HG03108 (cell line): Measurements from ENCODE around the gene ARF1.

Experiments used
- ATAC-seq: cut with Tn5 transposase; IDR thresholded peaks from one replicate; pipeline ENCODE4 v1.9.1; 2021; ENCODE audit warnings: moderate library complexity; ENCODE audit not compliant: unreplicated experiment

The ARF1 gene

DNA sequence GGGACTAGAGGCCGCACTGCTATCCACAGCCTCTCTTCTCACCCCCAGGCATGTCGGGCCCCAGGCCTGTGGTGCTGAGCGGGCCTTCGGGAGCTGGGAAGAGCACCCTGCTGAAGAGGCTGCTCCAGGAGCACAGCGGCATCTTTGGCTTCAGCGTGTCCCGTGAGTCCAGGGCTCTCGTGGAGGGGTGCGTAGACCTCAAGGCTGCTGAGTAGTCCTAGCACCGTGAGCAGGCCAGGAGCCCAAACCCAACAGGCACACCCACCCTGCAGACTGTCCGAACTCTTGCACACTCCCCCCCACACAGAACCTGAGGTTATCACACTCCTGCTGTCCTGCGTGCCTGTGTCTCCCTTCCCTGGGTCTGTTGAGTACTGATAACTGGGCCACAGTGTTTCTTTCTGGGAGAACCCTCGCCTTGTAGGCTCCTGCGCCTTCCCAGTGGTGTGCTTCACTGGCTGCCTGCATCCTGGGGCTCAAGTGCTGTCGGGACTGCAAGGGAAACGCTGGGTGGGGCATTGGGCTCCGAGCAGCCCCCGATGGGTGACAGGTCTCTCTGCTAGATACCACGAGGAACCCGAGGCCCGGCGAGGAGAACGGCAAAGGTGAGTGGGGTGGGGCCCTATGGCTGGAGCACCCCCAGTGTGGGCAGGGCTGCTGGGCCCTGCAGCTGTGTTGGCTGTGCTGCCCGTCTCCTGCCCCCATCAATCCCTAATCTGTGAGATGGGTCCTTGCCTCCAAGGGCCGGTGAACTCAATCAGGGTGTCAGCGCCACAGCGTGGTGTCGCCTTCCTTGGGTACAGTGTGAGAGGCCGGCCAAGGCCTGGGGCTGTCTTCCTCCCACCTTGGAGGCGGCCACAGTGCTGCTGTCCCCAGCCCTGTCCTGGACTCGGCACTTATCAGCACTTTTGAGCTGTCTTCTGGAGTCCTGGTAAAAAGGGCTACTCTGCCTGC, 63.2 kb downstream of the ARF1 start:
- ATAC-seq = no peak

- no peak for ATAC-seq
Measured at GRCh38 chr1:228146417-228147150, 64.1 kb downstream of the ARF1 start.

- ATAC-seq = no peak
Measured at GRCh38 chr1:228147151-228147693, 64.7 kb downstream of the ARF1 start.

- no peak for ATAC-seq
Measured at GRCh38 chr1:228147768-228148167, 65.3 kb downstream of the ARF1 start.

DNA sequence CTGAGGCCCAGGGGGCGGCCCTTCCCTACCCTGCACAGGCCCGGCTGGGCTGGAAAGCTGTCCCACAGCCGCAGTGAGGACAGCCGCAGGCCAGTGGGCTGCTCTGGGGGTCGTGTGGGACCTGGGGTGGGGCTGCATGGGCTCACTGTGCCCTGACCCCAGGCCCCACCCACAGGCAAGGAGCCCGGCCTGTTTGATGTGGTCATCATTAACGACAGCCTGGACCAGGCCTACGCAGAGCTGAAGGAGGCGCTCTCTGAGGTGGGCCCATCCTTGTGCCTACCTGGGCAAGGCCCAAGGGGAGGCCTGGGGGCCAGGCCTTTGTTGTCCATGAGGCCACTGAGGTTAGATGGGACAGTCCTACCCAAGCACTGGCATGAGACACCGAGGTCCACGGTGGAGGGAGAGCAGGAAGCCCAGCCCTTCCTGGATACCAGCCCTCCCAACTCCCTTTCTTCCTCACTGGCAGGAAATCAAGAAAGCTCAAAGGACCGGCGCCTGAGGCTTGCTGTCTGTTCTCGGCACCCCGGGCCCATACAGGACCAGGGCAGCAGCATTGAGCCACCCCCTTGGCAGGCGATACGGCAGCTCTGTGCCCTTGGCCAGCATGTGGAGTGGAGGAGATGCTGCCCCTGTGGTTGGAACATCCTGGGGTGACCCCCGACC, 65.8 kb downstream of the ARF1 start:
- ATAC-seq = no peak
